PFSK-1 (cell line): ENCODE data around the gene BNC1.

Experiments
- FOXP2 ChIP-seq: optimal IDR thresholded peaks from 2 replicates; pipeline ENCODE3; 2011; ENCODE audit warnings: borderline replicate concordance, control low read depth, inconsistent platforms; ENCODE audit not compliant: insufficient read depth; ENCODE audit errors: extremely low read length, extremely low read depth
- POLR2AphosphoS5 ChIP-seq: IDR thresholded peaks from 2 replicates; pipeline ENCODE4 v1.6.1; 2012; ENCODE audit warnings: low read depth, mild to moderate bottlenecking, control low read depth, low read length, moderate library complexity
- REST ChIP-seq, 2 experiments: IDR thresholded peaks; 2 replicates each; pipeline versions ENCODE4 v1.6.1 to v1.8.0; 2011 to 2012; ENCODE audit warnings: low read depth in 2 of 2, low read length in 2 of 2, control low read depth in 1 of 2, inconsistent platforms in 1 of 2, mild to moderate bottlenecking in 1 of 2, moderate library complexity in 1 of 2; ENCODE audit not compliant: insufficient read depth in 1 of 2
- SIN3A ChIP-seq: IDR thresholded peaks from 2 replicates; pipeline ENCODE4 v1.6.1; 2012; ENCODE audit warnings: mild to moderate bottlenecking, low read length, moderate library complexity, borderline replicate concordance; ENCODE audit not compliant: insufficient read depth
- TAF1 ChIP-seq: IDR thresholded peaks from 2 replicates; pipeline ENCODE4 v1.6.1; 2012; ENCODE audit warnings: low read length, control low read depth, borderline replicate concordance; ENCODE audit not compliant: insufficient read depth

The BNC1 gene

GRCh38 chr15:83225449-83225848, 59.0 kb downstream of the BNC1 start:
- TF ChIP-seq TAF1 (no peak), SIN3A (no peak), REST (IDR thresholded peaks at IDR 0.05; ENCODE audit: insufficient read depth in 1 of 2, low read depth in 2 of 2, low read length in 2 of 2) (no peak), POLR2AphosphoS5 (no peak), FOXP2 (no peak)

- no peak for TF ChIP-seq TAF1
Observed at GRCh38 chr15:83219026-83219425, 65.4 kb downstream of the BNC1 start.

- TF ChIP-seq TAF1 (no peak), SIN3A (no peak), REST (IDR thresholded peaks at IDR 0.05; ENCODE audit: insufficient read depth in 1 of 2, low read depth in 2 of 2, low read length in 2 of 2) (no peak)
Observed at GRCh38 chr15:83215306-83215705, 69.2 kb downstream of the BNC1 start.

- no peak for TF ChIP-seq REST (IDR thresholded peaks at IDR 0.05; ENCODE audit: insufficient read depth in 1 of 2, low read depth in 2 of 2, low read length in 2 of 2)
- TF ChIP-seq FOXP2 = peak; percentile 38
Observed at GRCh38 chr15:83210619-83211018, 73.8 kb downstream of the BNC1 start.

GRCh38 chr15:83209333-83209732, 75.1 kb downstream of the BNC1 start:
- TF ChIP-seq REST (IDR thresholded peaks at IDR 0.05; ENCODE audit: insufficient read depth in 1 of 2, low read depth in 2 of 2, low read length in 2 of 2) (no peak), POLR2AphosphoS5 (no peak), FOXP2 (no peak), SIN3A (no peak), TAF1 (no peak)

- TF ChIP-seq TAF1 (0 out of 2 replicates have a peak, but pooled peaks have one; percentile 21), FOXP2 (no peak)
Observed at GRCh38 chr15:83208367-83208661, 76.2 kb downstream of the BNC1 start.
